HepG2 (cell line): ENCODE measurements around the gene ANG. TPM values are rescaled to one million over a fixed set of nuclear protein-coding genes. Genes with fewer than 3 reads are reported as not detected.

ENCODE experiments used
- ERF ChIP-seq: IDR thresholded peaks from 2 replicates; pipeline ENCODE4 v1.6.1; 2018; ENCODE audit warnings: missing biosample characterization, missing genetic modification reagents
- HMG20A ChIP-seq: IDR thresholded peaks from 2 replicates; pipeline ENCODE4 v1.6.1; 2016; ENCODE audit warnings: borderline replicate concordance
- RBAK ChIP-seq: sonication (generic); formaldehyde crosslinking; IDR thresholded peaks from 2 replicates; pipeline ENCODE4 v1.5.1; 2020; ENCODE audit warnings: mild to moderate bottlenecking, missing genetic modification reagents
- THAP11 ChIP-seq: IDR thresholded peaks from 2 replicates; pipeline ENCODE4 v1.6.1; 2016; ENCODE audit warnings: missing biosample characterization, missing genetic modification reagents
- ZNF670 ChIP-seq: sonication (generic); formaldehyde crosslinking; IDR thresholded peaks from 2 replicates; pipeline ENCODE4 v1.8.0; 2022; ENCODE audit warnings: mild to moderate bottlenecking, missing genetic modification reagents, borderline replicate concordance
- polyA plus RNA-seq, 8 experiments: library from polyadenylated mRNA; depleted of rRNA in 3 of 8; stranded (reverse) in 7 of 8; unstranded in 1 of 8; fragments of >200 nt; fragmentation: Illumina TruSeq in 4 of 8; extraction: Trizol in 4 of 8; gene quantifications; 2 replicates each; pipeline versions ENCODE4 v1.2.1 to v1.2.3, GENCODE V29; 2011 to 2016; ENCODE audit warnings: low read depth in 4 of 8, missing spikeins in 1 of 8, mixed read lengths in 1 of 8; ENCODE audit not compliant: insufficient read depth in 1 of 8
- total RNA-seq, 5 experiments: library from RNA; depleted of rRNA; stranded (reverse); fragments of >200 nt; fragmentation: Illumina TruSeq; extraction: Trizol; gene quantifications; 2 replicates each; pipeline ENCODE4 v1.2.3, GENCODE V29; 2016; ENCODE audit warnings: low read depth in 1 of 5
- TF ChIP-seq, protein P1 (sequence below): sonication (generic); formaldehyde crosslinking; IDR thresholded peaks from 2 replicates; pipeline ENCODE4 v1.5.1; 2020; ENCODE audit warnings: mild to moderate bottlenecking, missing genetic modification reagents, borderline replicate concordance
- TF ChIP-seq, protein P2 (sequence below): sonication (generic); formaldehyde crosslinking; IDR thresholded peaks from 2 replicates; pipeline ENCODE4 v1.4.0; 2020; ENCODE audit warnings: missing genetic modification reagents
- TF ChIP-seq, protein P3 (sequence below): sonication (generic); formaldehyde crosslinking; conservative IDR thresholded peaks from 2 replicates; pipeline ENCODE4 v1.8.0; 2022; ENCODE audit warnings: missing genetic modification reagents
- TF ChIP-seq, protein P4 (sequence below): sonication (generic); formaldehyde crosslinking; IDR thresholded peaks from 2 replicates; pipeline ENCODE4 v1.8.0; 2022; ENCODE audit warnings: mild to moderate bottlenecking, missing genetic modification reagents; ENCODE audit not compliant: insufficient replicate concordance
- TF ChIP-seq, protein P5 (sequence below): sonication (generic); formaldehyde crosslinking; IDR thresholded peaks from 2 replicates; pipeline ENCODE4 v1.4.0; 2020; ENCODE audit warnings: missing genetic modification reagents
- TF ChIP-seq, protein P6 (sequence below): IDR thresholded peaks from 2 replicates; pipeline ENCODE4 v1.6.1; 2018; ENCODE audit warnings: missing genetic modification reagents, mild to moderate bottlenecking, missing compliant biosample characterization

ANG gene
- total and polyA plus RNA-seq, 2 of the 13 experiments (the other 11 are each of a cell fraction or from before 2014, with no cell fraction given), result 83.6 to 401 TPM

DNA sequence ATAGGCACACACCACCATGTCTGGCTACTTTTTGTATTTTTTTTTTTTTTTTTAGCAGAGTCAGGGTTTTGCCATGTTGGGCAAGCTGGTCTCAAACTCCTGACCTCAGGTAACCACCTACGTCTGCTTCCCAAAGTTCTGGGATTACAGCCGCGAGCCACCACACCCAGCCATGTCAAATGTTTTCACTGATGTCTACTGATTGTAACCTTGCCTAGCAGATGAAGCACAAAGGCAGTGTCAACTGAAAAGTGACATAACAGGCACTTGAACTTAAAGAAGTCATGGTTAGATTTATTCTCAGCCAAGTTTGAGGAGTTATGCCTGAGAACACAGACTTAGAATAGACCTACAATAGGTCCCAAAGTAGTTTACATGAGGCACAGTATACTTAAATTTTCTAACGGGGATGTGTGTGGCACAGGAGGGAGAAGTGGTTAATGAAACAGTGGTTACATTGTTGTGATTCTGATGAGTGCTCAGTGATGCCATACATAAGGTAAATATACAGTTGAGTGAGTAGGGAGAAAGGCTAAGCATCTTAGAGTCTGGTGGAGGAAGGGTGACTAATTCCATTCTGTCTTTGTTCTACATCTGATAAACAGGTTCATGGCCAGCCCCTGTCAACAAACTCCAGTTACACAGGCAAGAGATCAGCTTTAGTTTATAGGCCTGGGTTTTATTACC lies 16.8 kb upstream of the ANG start (continued):
- TF ChIP-seq, protein P1, sequence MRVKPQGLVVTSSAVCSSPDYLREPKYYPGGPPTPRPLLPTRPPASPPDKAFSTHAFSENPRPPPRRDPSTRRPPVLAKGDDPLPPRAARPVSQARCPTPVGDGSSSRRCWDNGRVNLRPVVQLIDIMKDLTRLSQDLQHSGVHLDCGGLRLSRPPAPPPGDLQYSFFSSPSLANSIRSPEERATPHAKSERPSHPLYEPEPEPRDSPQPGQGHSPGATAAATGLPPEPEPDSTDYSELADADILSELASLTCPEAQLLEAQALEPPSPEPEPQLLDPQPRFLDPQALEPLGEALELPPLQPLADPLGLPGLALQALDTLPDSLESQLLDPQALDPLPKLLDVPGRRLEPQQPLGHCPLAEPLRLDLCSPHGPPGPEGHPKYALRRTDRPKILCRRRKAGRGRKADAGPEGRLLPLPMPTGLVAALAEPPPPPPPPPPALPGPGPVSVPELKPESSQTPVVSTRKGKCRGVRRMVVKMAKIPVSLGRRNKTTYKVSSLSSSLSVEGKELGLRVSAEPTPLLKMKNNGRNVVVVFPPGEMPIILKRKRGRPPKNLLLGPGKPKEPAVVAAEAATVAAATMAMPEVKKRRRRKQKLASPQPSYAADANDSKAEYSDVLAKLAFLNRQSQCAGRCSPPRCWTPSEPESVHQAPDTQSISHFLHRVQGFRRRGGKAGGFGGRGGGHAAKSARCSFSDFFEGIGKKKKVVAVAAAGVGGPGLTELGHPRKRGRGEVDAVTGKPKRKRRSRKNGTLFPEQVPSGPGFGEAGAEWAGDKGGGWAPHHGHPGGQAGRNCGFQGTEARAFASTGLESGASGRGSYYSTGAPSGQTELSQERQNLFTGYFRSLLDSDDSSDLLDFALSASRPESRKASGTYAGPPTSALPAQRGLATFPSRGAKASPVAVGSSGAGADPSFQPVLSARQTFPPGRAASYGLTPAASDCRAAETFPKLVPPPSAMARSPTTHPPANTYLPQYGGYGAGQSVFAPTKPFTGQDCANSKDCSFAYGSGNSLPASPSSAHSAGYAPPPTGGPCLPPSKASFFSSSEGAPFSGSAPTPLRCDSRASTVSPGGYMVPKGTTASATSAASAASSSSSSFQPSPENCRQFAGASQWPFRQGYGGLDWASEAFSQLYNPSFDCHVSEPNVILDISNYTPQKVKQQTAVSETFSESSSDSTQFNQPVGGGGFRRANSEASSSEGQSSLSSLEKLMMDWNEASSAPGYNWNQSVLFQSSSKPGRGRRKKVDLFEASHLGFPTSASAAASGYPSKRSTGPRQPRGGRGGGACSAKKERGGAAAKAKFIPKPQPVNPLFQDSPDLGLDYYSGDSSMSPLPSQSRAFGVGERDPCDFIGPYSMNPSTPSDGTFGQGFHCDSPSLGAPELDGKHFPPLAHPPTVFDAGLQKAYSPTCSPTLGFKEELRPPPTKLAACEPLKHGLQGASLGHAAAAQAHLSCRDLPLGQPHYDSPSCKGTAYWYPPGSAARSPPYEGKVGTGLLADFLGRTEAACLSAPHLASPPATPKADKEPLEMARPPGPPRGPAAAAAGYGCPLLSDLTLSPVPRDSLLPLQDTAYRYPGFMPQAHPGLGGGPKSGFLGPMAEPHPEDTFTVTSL (CRISPR knock-in tag), result peak; percentile 83
- TF ChIP-seq RBAK, result no peak
- 0 out of 2 replicates have a peak, but pooled peaks have one; percentile 32 for TF ChIP-seq ZNF670
- TF ChIP-seq, protein P2, sequence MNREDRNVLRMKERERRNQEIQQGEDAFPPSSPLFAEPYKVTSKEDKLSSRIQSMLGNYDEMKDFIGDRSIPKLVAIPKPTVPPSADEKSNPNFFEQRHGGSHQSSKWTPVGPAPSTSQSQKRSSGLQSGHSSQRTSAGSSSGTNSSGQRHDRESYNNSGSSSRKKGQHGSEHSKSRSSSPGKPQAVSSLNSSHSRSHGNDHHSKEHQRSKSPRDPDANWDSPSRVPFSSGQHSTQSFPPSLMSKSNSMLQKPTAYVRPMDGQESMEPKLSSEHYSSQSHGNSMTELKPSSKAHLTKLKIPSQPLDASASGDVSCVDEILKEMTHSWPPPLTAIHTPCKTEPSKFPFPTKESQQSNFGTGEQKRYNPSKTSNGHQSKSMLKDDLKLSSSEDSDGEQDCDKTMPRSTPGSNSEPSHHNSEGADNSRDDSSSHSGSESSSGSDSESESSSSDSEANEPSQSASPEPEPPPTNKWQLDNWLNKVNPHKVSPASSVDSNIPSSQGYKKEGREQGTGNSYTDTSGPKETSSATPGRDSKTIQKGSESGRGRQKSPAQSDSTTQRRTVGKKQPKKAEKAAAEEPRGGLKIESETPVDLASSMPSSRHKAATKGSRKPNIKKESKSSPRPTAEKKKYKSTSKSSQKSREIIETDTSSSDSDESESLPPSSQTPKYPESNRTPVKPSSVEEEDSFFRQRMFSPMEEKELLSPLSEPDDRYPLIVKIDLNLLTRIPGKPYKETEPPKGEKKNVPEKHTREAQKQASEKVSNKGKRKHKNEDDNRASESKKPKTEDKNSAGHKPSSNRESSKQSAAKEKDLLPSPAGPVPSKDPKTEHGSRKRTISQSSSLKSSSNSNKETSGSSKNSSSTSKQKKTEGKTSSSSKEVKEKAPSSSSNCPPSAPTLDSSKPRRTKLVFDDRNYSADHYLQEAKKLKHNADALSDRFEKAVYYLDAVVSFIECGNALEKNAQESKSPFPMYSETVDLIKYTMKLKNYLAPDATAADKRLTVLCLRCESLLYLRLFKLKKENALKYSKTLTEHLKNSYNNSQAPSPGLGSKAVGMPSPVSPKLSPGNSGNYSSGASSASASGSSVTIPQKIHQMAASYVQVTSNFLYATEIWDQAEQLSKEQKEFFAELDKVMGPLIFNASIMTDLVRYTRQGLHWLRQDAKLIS (CRISPR knock-in tag), result no peak
- TF ChIP-seq, protein P3, sequence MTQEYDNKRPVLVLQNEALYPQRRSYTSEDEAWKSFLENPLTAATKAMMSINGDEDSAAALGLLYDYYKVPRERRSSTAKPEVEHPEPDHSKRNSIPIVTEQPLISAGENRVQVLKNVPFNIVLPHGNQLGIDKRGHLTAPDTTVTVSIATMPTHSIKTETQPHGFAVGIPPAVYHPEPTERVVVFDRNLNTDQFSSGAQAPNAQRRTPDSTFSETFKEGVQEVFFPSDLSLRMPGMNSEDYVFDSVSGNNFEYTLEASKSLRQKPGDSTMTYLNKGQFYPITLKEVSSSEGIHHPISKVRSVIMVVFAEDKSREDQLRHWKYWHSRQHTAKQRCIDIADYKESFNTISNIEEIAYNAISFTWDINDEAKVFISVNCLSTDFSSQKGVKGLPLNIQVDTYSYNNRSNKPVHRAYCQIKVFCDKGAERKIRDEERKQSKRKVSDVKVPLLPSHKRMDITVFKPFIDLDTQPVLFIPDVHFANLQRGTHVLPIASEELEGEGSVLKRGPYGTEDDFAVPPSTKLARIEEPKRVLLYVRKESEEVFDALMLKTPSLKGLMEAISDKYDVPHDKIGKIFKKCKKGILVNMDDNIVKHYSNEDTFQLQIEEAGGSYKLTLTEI (CRISPR knock-in tag), result no peak
- TF ChIP-seq, protein P4, sequence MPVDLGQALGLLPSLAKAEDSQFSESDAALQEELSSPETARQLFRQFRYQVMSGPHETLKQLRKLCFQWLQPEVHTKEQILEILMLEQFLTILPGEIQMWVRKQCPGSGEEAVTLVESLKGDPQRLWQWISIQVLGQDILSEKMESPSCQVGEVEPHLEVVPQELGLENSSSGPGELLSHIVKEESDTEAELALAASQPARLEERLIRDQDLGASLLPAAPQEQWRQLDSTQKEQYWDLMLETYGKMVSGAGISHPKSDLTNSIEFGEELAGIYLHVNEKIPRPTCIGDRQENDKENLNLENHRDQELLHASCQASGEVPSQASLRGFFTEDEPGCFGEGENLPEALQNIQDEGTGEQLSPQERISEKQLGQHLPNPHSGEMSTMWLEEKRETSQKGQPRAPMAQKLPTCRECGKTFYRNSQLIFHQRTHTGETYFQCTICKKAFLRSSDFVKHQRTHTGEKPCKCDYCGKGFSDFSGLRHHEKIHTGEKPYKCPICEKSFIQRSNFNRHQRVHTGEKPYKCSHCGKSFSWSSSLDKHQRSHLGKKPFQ, result peak; percentile 31
- TF ChIP-seq, protein P5, sequence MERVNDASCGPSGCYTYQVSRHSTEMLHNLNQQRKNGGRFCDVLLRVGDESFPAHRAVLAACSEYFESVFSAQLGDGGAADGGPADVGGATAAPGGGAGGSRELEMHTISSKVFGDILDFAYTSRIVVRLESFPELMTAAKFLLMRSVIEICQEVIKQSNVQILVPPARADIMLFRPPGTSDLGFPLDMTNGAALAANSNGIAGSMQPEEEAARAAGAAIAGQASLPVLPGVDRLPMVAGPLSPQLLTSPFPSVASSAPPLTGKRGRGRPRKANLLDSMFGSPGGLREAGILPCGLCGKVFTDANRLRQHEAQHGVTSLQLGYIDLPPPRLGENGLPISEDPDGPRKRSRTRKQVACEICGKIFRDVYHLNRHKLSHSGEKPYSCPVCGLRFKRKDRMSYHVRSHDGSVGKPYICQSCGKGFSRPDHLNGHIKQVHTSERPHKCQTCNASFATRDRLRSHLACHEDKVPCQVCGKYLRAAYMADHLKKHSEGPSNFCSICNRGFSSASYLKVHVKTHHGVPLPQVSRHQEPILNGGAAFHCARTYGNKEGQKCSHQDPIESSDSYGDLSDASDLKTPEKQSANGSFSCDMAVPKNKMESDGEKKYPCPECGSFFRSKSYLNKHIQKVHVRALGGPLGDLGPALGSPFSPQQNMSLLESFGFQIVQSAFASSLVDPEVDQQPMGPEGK (CRISPR knock-in tag), result peak; percentile 35; the same call in 1 of the 2 replicates
- peak; percentile 91 for TF ChIP-seq HMG20A (CRISPR knock-in tag)
- peak; percentile 85; the same call in 1 of the 2 replicates for TF ChIP-seq ERF (CRISPR knock-in tag)
- TF ChIP-seq, protein P6, sequence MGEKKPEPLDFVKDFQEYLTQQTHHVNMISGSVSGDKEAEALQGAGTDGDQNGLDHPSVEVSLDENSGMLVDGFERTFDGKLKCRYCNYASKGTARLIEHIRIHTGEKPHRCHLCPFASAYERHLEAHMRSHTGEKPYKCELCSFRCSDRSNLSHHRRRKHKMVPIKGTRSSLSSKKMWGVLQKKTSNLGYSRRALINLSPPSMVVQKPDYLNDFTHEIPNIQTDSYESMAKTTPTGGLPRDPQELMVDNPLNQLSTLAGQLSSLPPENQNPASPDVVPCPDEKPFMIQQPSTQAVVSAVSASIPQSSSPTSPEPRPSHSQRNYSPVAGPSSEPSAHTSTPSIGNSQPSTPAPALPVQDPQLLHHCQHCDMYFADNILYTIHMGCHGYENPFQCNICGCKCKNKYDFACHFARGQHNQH (CRISPR knock-in tag), result peak; percentile 68
- TF ChIP-seq THAP11, result peak; percentile 64; the same call in 1 of the 2 replicates
